H1 (cell line): ENCODE results near the gene DGUOK. TPM values are rescaled to one million over a fixed set of nuclear protein-coding genes. Genes with fewer than 3 reads are reported as not detected.

Experiments
- CTCF ChIA-PET: fragments of 300-600 bp; sonication (Branson Sonifier 250); formaldehyde crosslinking; loops from one replicate; lab custom pipeline; 2021; ENCODE audit not compliant: partially characterized antibody; lab: Charles Lee
- POLR2A ChIA-PET: fragments of 300-600 bp; sonication (Branson Sonifier 250); formaldehyde crosslinking; loops from one replicate; lab custom pipeline; 2021; ENCODE audit warnings: inconsistent platforms; ENCODE audit not compliant: partially characterized antibody; lab: Charles Lee
- DNase-seq, 2 experiments: peaks; one replicate each; pipeline versions ENCODE4 v3.0.0 to v3.0.0-alpha.2; 2010 to 2022; ENCODE audit warnings: low spot score in 2 of 2, low read depth in 1 of 2, mixed read lengths in 1 of 2
- FAIRE-seq: peaks from 2 replicates; lab custom pipeline; 2011; peaks lifted over from hg19 to GRCh38; lab: Jason Lieb, UNC
- H2AFZ ChIP-seq: 2 replicates; pipeline ENCODE4 v1.8.1; 2012; ENCODE audit warnings: low read length, inconsistent platforms
- H2AK5ac ChIP-seq: 2 replicates; pipeline ENCODE4 v1.6.1; 2013; ENCODE audit warnings: low read depth, low read length
- H2BK120ac ChIP-seq: replicated peaks from 2 replicates; pipeline ENCODE3; 2013; ENCODE audit warnings: low read depth, low read length, inconsistent platforms
- H2BK12ac ChIP-seq: 2 replicates; pipeline ENCODE4 v1.6.1; 2013; ENCODE audit warnings: low read depth, low read length
- H2BK15ac ChIP-seq: 2 replicates; pipeline ENCODE4 v1.6.1; 2013; ENCODE audit warnings: low read length
- H2BK20ac ChIP-seq: 2 replicates; pipeline ENCODE4 v1.6.1; 2013; ENCODE audit warnings: low read length
- H2BK5ac ChIP-seq: 2 replicates; pipeline ENCODE4 v1.6.1; 2013; ENCODE audit warnings: low read depth, low read length
- H3K14ac ChIP-seq: 2 replicates; pipeline ENCODE4 v1.6.1; 2013; ENCODE audit warnings: inconsistent platforms; ENCODE audit not compliant: insufficient read length
- H3K18ac ChIP-seq: 2 replicates; pipeline ENCODE4 v1.6.1; 2013; ENCODE audit warnings: low read length; ENCODE audit errors: extremely low read depth
- H3K23ac ChIP-seq: 2 replicates; pipeline ENCODE4 v1.6.1; 2013; ENCODE audit warnings: inconsistent platforms; ENCODE audit not compliant: insufficient read length
- H3K23me2 ChIP-seq: 2 replicates; pipeline ENCODE4 v1.6.1; 2013; ENCODE audit warnings: low read depth, low read length
- H3K27ac ChIP-seq: 2 replicates; pipeline ENCODE4 v1.6.1; 2011; ENCODE audit warnings: low read depth, low read length, inconsistent platforms
- H3K27me3 ChIP-seq, 4 experiments: replicated peaks in 1 of 4; 1 replicate in 1 of 4; 2 replicates in 3 of 4; pipeline versions ENCODE4 v1.6.1 to v1.8.1; 2011 to 2013; ENCODE audit warnings: low read length in 3 of 4, mild to moderate bottlenecking in 3 of 4, inconsistent platforms in 2 of 4, mixed read lengths in 2 of 4, moderate library complexity in 1 of 4; ENCODE audit not compliant: control insufficient read depth in 3 of 4, insufficient read depth in 3 of 4; ENCODE audit errors: extremely low read depth in 1 of 4
- H3K36me3 ChIP-seq, 4 experiments: 2 replicates each; pipeline versions ENCODE4 v1.6.1 to v1.8.1; 2011 to 2013; ENCODE audit warnings: mild to moderate bottlenecking in 4 of 4, low read length in 3 of 4, moderate library complexity in 2 of 4, control low read depth in 1 of 4, inconsistent platforms in 1 of 4; ENCODE audit not compliant: insufficient read depth in 4 of 4, control insufficient read depth in 2 of 4
- H3K4ac ChIP-seq: replicated peaks from 2 replicates; pipeline ENCODE3; 2013; ENCODE audit warnings: low read length, low read depth, mixed read lengths, inconsistent platforms; ENCODE audit not compliant: insufficient read length
- H3K4me1 ChIP-seq, 4 experiments: replicated peaks in 1 of 4; 1 replicate in 1 of 4; 2 replicates in 3 of 4; pipeline versions ENCODE4 v1.6.1 to v1.8.1; 2011 to 2013; ENCODE audit warnings: low read length in 3 of 4, inconsistent platforms in 2 of 4, mixed read lengths in 1 of 4; ENCODE audit not compliant: insufficient read depth in 4 of 4, control insufficient read depth in 3 of 4
- H3K4me2 ChIP-seq, 2 experiments: 2 replicates each; pipeline versions ENCODE4 v1.6.1 to v1.8.1; 2011 to 2013; ENCODE audit warnings: low read depth in 2 of 2, low read length in 2 of 2, control low read depth in 1 of 2, inconsistent platforms in 1 of 2, mild to moderate bottlenecking in 1 of 2; ENCODE audit not compliant: insufficient read depth in 1 of 2
- H3K4me3 ChIP-seq, 4 experiments: fragments of 200-600, 300-600 bp in 1 of 4; sonication (generic), shearing (Covaris generic), sonication (Bioruptor Twin) in 1 of 4; 2 replicates each; pipeline versions ENCODE4 v1.5.1 to v1.8.1; 2011 to 2016; ENCODE audit warnings: low read length in 4 of 4, low read depth in 3 of 4, control low read depth in 2 of 4, inconsistent platforms in 2 of 4, mild to moderate bottlenecking in 2 of 4, mixed read lengths in 1 of 4, moderate library complexity in 1 of 4; ENCODE audit not compliant: insufficient read depth in 2 of 4; ENCODE audit errors: extremely low read depth in 1 of 4
- H3K56ac ChIP-seq: replicated peaks from 2 replicates; pipeline ENCODE3; 2013; ENCODE audit warnings: low read depth, mild to moderate bottlenecking, mixed read lengths, low read length, inconsistent platforms; ENCODE audit not compliant: insufficient read length
- H3K79me1 ChIP-seq: 2 replicates; pipeline ENCODE4 v1.6.1; 2013; ENCODE audit warnings: low read depth, low read length, control low read depth
- H3K79me2 ChIP-seq, 2 experiments: 2 replicates each; pipeline versions ENCODE4 v1.6.1 to v1.8.1; 2012 to 2013; ENCODE audit warnings: low read length in 2 of 2, mild to moderate bottlenecking in 2 of 2, inconsistent platforms in 1 of 2; ENCODE audit not compliant: insufficient read depth in 2 of 2, control insufficient read depth in 1 of 2
- H3K9ac ChIP-seq, 4 experiments: replicated peaks in 1 of 4; 1 replicate in 1 of 4; 2 replicates in 3 of 4; pipeline versions ENCODE4 v1.6.1 to v1.8.1; 2011 to 2013; ENCODE audit warnings: low read depth in 3 of 4, low read length in 3 of 4, control low read depth in 2 of 4, mild to moderate bottlenecking in 2 of 4, moderate library complexity in 2 of 4, inconsistent platforms in 1 of 4; ENCODE audit errors: extremely low read depth in 1 of 4
- H3K9me3 ChIP-seq, 2 experiments: 2 replicates each; pipeline versions ENCODE4 v1.6.1 to v1.8.1; 2012 to 2013; ENCODE audit warnings: mild to moderate bottlenecking in 2 of 2, moderate library complexity in 2 of 2, control low read depth in 1 of 2, inconsistent platforms in 1 of 2, low read depth in 1 of 2, low read length in 1 of 2, mixed read lengths in 1 of 2; ENCODE audit not compliant: insufficient read depth in 2 of 2
- H4K20me1 ChIP-seq, 2 experiments: replicated peaks in 1 of 2; 2 replicates each; pipeline versions ENCODE3 to v1.8.1; 2011 to 2013; ENCODE audit warnings: inconsistent platforms in 2 of 2, low read length in 2 of 2, mild to moderate bottlenecking in 1 of 2; ENCODE audit not compliant: insufficient read depth in 2 of 2, control insufficient read depth in 1 of 2
- H4K5ac ChIP-seq: 2 replicates; pipeline ENCODE4 v1.6.1; 2013; ENCODE audit warnings: low read length, low read depth, mixed read lengths, inconsistent platforms; ENCODE audit not compliant: insufficient read length
- H4K8ac ChIP-seq: 2 replicates; pipeline ENCODE4 v1.8.0; 2013; ENCODE audit warnings: mild to moderate bottlenecking, moderate library complexity, low read length, inconsistent platforms; ENCODE audit not compliant: insufficient read depth; ENCODE audit errors: extremely low read depth
- H4K91ac ChIP-seq: replicated peaks from 2 replicates; pipeline ENCODE3; 2013; ENCODE audit warnings: low read length, mixed read lengths, inconsistent platforms; ENCODE audit not compliant: insufficient read length
- CTBP2 ChIP-seq: IDR thresholded peaks from 2 replicates; pipeline ENCODE4 v1.7.0; 2011; ENCODE audit warnings: borderline replicate concordance, mild to moderate bottlenecking, moderate library complexity, mixed read lengths, low read length; ENCODE audit not compliant: insufficient read depth, insufficient read length
- EGR1 ChIP-seq: IDR thresholded peaks from 2 replicates; pipeline ENCODE4 v1.6.1; 2011; ENCODE audit warnings: low read depth, low read length, borderline replicate concordance
- KDM4A ChIP-seq: IDR thresholded peaks from one replicate; pipeline ENCODE4 v1.7.1; 2012; ENCODE audit warnings: low read depth, mild to moderate bottlenecking, moderate library complexity, low read length, inconsistent platforms; ENCODE audit not compliant: severe bottlenecking
- MAFK ChIP-seq: IDR thresholded peaks from 2 replicates; pipeline ENCODE4 v1.6.1; 2012; ENCODE audit warnings: low read depth, mild to moderate bottlenecking, improper control_type of control experiment, low read length
- NANOG ChIP-seq: IDR thresholded peaks from 2 replicates; pipeline ENCODE4 v1.6.1; 2011; ENCODE audit warnings: low read length, low read depth, mild to moderate bottlenecking, inconsistent platforms; ENCODE audit not compliant: insufficient read depth, poor library complexity, severe bottlenecking
- POU5F1 ChIP-seq: IDR thresholded peaks from 2 replicates; pipeline ENCODE4 v1.6.1; 2011; ENCODE audit warnings: low read depth, mild to moderate bottlenecking, low read length, moderate library complexity
- RAD21 ChIP-seq, 2 experiments: IDR thresholded peaks in 1 of 2; conservative IDR thresholded peaks in 1 of 2; 2 replicates each; pipeline ENCODE4 v1.6.1; 2011; ENCODE audit warnings: low read depth in 2 of 2, low read length in 2 of 2, improper control_type of control experiment in 1 of 2, inconsistent platforms in 1 of 2, mild to moderate bottlenecking in 1 of 2, moderate library complexity in 1 of 2
- RBBP5 ChIP-seq: IDR thresholded peaks from 2 replicates; pipeline ENCODE4 v1.7.1; 2012; ENCODE audit warnings: low read depth, mild to moderate bottlenecking, inconsistent platforms, low read length, moderate library complexity, borderline replicate concordance
- RNF2 ChIP-seq: fragments of 200-900, 300-1000 bp; sonication (generic); IDR thresholded peaks from 2 replicates; pipeline ENCODE4 v1.7.1; 2016; ENCODE audit warnings: borderline replicate concordance, low read depth, mild to moderate bottlenecking, antibody characterized with exemption, low read length; ENCODE audit not compliant: poor library complexity, severe bottlenecking; ENCODE audit errors: missing control alignments
- SIRT6 ChIP-seq: IDR thresholded peaks from one replicate; pipeline ENCODE4 v1.7.1; 2012; ENCODE audit warnings: low read length, inconsistent platforms
- SP2 ChIP-seq: IDR thresholded peaks from 2 replicates; pipeline ENCODE4 v1.6.1; 2012; ENCODE audit warnings: mild to moderate bottlenecking, low read length, inconsistent platforms
- SRF ChIP-seq: IDR thresholded peaks from 2 replicates; pipeline ENCODE4 v1.6.1; 2011; ENCODE audit warnings: mild to moderate bottlenecking, low read depth, low read length, moderate library complexity
- WGBS, 2 experiments: shearing (Covaris generic) in 1 of 2; methylation state at CpG; one replicate each; pipeline versions ENCODE4 v1.1.6 to v1.1.7; 2013 to 2015; ENCODE audit warnings: low lambda C conversion rate in 2 of 2, mixed read lengths in 2 of 2, inconsistent platforms in 1 of 2, low coverage in 1 of 2, missing lambda C conversion rate in 1 of 2; ENCODE audit not compliant: insufficient replicate concordance in 2 of 2, insufficient coverage in 1 of 2, insufficient read length in 1 of 2; ENCODE audit errors: extremely low coverage in 1 of 2, missing lambda C conversion rate in 1 of 2; 5-methylcytosine and 5-hydroxymethylcytosine counted together
- polyA plus RNA-seq, 7 experiments: library from polyadenylated mRNA; depleted of rRNA in 3 of 7; stranded (reverse) in 5 of 7; unstranded in 2 of 7; fragments of >200 nt in 5 of 7; fragments of 200-250 nt in 2 of 7; gene quantifications; 1 replicate in 5 of 7; 2 replicates in 1 of 7; 4 replicates in 1 of 7; pipeline versions ENCODE4 v1.2.1 to v1.2.3, GENCODE V29; 2011 to 2013; ENCODE audit warnings: missing spikeins in 2 of 7, mixed read lengths in 2 of 7
- total RNA-seq: library from RNA; stranded (reverse); fragmentation: NEBNext Ultra II Directional; extraction: Animal tissue kit (Norgen Biotek cat#: 25700); gene quantifications from 2 replicates; pipeline ENCODE4 v1.2.1, GENCODE V29; 2021

DGUOK gene
- total and polyA plus RNA-seq, 2 of the 8 experiments (the other 6 are each of a cell fraction or from before 2014, with no cell fraction given), result 110 to 168 TPM

GRCh38 chr2:73897240-73897583 lies 29.5 kb upstream of the DGUOK start:
- CTCF ChIA-PET, result interaction anchor here (1.1 to 1.7 kb wide), 3 partner anchors 9 to 217 kb away, joined by 3 to 5 read pairs (median 3); no protein-coding TSS in a partner anchor
- peak overlapping the region; percentile 74; the same call in 1 of the 2 replicates for H2AFZ ChIP-seq

More at GRCh38 chr2:73897240-73897583, 29.5 kb upstream of the DGUOK start:
- Histone ChIP-seq H3K4me2 (no peak overlapping the region), H2BK5ac (no peak overlapping the region), H2BK12ac (no peak overlapping the region), H4K5ac (no peak overlapping the region), H3K79me2 (no peaks in the 10 kb centered on the region), H3K4ac (no peak overlapping the region), H3K18ac (no peak overlapping the region), H3K23ac (no peak overlapping the region), H3K27me3 (no peaks in the 10 kb centered on the region), H3K36me3 (no peaks in the 10 kb centered on the region), H2AK5ac (no peak overlapping the region), H3K4me3 (no peak overlapping the region), H4K91ac (no peak overlapping the region), H3K79me1 (no peaks in the 10 kb centered on the region), H4K20me1 (no peaks in the 10 kb centered on the region), H3K23me2 (no peaks in the 10 kb centered on the region; the same call in 1 of the 2 replicates), H3K9ac (no peak overlapping the region), H3K4me1 (peaks cover 0 to 7% (median 4%) of the 10 kb centered on the region in 4 experiments; a peak in 4 of 7 replicates), H2BK120ac (no peak overlapping the region), H2BK15ac (no peak overlapping the region), H4K8ac (no peak overlapping the region), H3K9me3 (no peaks in the 10 kb centered on the region), H3K14ac (no peak overlapping the region), H3K27ac (no peak overlapping the region), H3K56ac (no peak overlapping the region), H2BK20ac (no peak overlapping the region)
- 89% methylated on average over 4 of the region's 4 CpGs; no CpG with 5 or more reads in 1 of the 2 experiments for WGBS, 2 experiments
- TF ChIP-seq KDM4A (no peak), RAD21 (IDR thresholded peaks at IDR 0.05 in 1 of 2, conservative IDR thresholded peaks at IDR 0.05 in 1 of 2; ENCODE audit: low read depth in 2 of 2, low read length in 2 of 2) (no peak), RBBP5 (no peak), RNF2 (no peak), CTBP2 (no peak), NANOG (no peak), SRF (no peak), POU5F1 (no peak), MAFK (no peak), SP2 (no peak), EGR1 (no peak), SIRT6 (no peak)
- POLR2A ChIA-PET, result interaction anchor here (1.3 kb wide), 1 partner anchor 24 kb away, joined by 3 read pairs; no protein-coding TSS in a partner anchor
- FAIRE-seq (no peak), DNase-seq (no peak)
